Esophagus muscularis mucosa (tissue), 3 donors: ENCODE measurements around the gene EPAS1.

ENCODE experiments used
- EP300 ChIP-seq: sonication (generic); formaldehyde crosslinking; IDR thresholded peaks from one replicate; pipeline ENCODE4 v1.6.1; 2017; ENCODE audit warnings: antibody characterized with exemption
- TF ChIP-seq, protein P1 (sequence below), 3 experiments: fragments of 200-600 bp in 2 of 3; fragments of 450-650 bp in 1 of 3; sonication (generic) in 2 of 3; IDR thresholded peaks; one replicate each; pipeline ENCODE4 v1.5.1; 2017 to 2019; ENCODE audit warnings: antibody characterized with exemption in 3 of 3, mild to moderate bottlenecking in 2 of 3, moderate library complexity in 1 of 3

DNA sequence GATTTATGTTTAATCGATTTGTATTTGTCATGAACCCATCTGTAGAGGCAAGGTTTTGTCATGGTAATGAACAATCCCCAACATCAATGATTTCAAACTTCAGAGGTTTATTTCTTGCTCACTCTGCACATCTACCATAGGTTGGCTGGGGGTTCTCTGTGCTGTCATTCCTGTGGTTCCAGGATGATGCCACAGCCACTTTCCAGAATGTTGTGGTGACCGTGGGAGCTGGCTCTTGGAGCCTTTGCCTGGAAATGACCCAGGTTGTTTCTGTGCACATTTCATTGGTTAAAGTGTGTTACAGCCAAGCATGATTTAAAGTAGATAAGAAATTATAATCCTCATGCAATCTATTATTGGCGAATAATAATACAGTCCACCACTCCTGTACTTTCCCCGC lies 28.2 kb upstream of the EPAS1 start:
- TF ChIP-seq, protein P1, sequence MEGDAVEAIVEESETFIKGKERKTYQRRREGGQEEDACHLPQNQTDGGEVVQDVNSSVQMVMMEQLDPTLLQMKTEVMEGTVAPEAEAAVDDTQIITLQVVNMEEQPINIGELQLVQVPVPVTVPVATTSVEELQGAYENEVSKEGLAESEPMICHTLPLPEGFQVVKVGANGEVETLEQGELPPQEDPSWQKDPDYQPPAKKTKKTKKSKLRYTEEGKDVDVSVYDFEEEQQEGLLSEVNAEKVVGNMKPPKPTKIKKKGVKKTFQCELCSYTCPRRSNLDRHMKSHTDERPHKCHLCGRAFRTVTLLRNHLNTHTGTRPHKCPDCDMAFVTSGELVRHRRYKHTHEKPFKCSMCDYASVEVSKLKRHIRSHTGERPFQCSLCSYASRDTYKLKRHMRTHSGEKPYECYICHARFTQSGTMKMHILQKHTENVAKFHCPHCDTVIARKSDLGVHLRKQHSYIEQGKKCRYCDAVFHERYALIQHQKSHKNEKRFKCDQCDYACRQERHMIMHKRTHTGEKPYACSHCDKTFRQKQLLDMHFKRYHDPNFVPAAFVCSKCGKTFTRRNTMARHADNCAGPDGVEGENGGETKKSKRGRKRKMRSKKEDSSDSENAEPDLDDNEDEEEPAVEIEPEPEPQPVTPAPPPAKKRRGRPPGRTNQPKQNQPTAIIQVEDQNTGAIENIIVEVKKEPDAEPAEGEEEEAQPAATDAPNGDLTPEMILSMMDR (IDR thresholded peaks at IDR 0.05) = no peak
- TF ChIP-seq EP300 = no peak
